GM23338 (cell line): Measurements from ENCODE around the gene RYR2. TPM values are rescaled to one million over a fixed set of nuclear protein-coding genes. Genes with fewer than 3 reads are reported as not detected.

Source experiments
- ATAC-seq: fragments of 200-7000 bp; cut with Tn5 transposase; 3 replicates; pipeline ENCODE4 v1.9.1; 2020
- DNase-seq: peaks from one replicate; pipeline ENCODE4 v3.0.0-alpha.2; 2015; ENCODE audit warnings: low spot score
- H2AFZ ChIP-seq: fragments of 200-600 bp; sonication (generic); 2 replicates; pipeline ENCODE4 v1.8.0; 2016; ENCODE audit warnings: antibody characterized with exemption, mild to moderate bottlenecking, moderate library complexity
- H3F3A ChIP-seq: fragments of 200-600 bp; sonication (generic); replicated peaks from 2 replicates; pipeline ENCODE4 v1.8.0; 2017; ENCODE audit warnings: antibody characterized with exemption, mixed run types, low read depth
- H3K27ac ChIP-seq: fragments of 200-600 bp; sonication (generic); 2 replicates; pipeline ENCODE4 v1.6.1; 2016; ENCODE audit warnings: low read depth
- H3K27me3 ChIP-seq: fragments of 200-600 bp; sonication (generic); 2 replicates; pipeline ENCODE4 v1.8.0; 2016; ENCODE audit warnings: mild to moderate bottlenecking, mixed run types, moderate library complexity; ENCODE audit not compliant: insufficient read depth
- H3K36me3 ChIP-seq: fragments of 200-600 bp; sonication (generic); 2 replicates; pipeline ENCODE4 v1.8.0; 2016; ENCODE audit warnings: mild to moderate bottlenecking; ENCODE audit not compliant: insufficient read depth
- H3K4me1 ChIP-seq: fragments of 200-600 bp; sonication (generic); 2 replicates; pipeline ENCODE4 v1.8.0; 2016; ENCODE audit warnings: mild to moderate bottlenecking, moderate library complexity; ENCODE audit not compliant: insufficient read depth
- H3K4me2 ChIP-seq: fragments of 200-600 bp; sonication (generic); 2 replicates; pipeline ENCODE4 v1.7.1; 2017; ENCODE audit warnings: mixed run types
- H3K4me3 ChIP-seq: fragments of 200-600 bp; sonication (generic); 2 replicates; pipeline ENCODE4 v1.6.1; 2016; ENCODE audit warnings: mixed run types
- H3K79me2 ChIP-seq: fragments of 200-600 bp; sonication (generic); replicated peaks from 2 replicates; pipeline ENCODE4 v1.8.0; 2017; ENCODE audit warnings: mild to moderate bottlenecking; ENCODE audit not compliant: insufficient read depth
- H3K9me2 ChIP-seq: fragments of 200-600 bp; sonication (generic); 2 replicates; pipeline ENCODE4 v1.8.0; 2017; ENCODE audit not compliant: insufficient read depth
- H4K20me1 ChIP-seq: fragments of 200-600 bp; sonication (generic); replicated peaks from 2 replicates; pipeline ENCODE4 v1.8.0; 2017; ENCODE audit warnings: mild to moderate bottlenecking; ENCODE audit not compliant: insufficient read depth
- H3K27ac Mint-ChIP-seq: 2 replicates; pipeline ENCODE4 v1.8.0; 2020; ENCODE audit warnings: inconsistent platforms, mild to moderate bottlenecking, moderate library complexity, mixed read lengths
- H3K27me3 Mint-ChIP-seq: 3 replicates; pipeline ENCODE4 v1.8.0; 2022; ENCODE audit warnings: low read depth, mild to moderate bottlenecking, moderate library complexity, mixed read lengths, inconsistent platforms; ENCODE audit not compliant: insufficient read depth, poor library complexity
- H3K36me3 Mint-ChIP-seq: 3 replicates; pipeline ENCODE4 v1.8.0; 2021; ENCODE audit warnings: low read depth, mild to moderate bottlenecking, inconsistent platforms, moderate library complexity, mixed read lengths
- H3K4me1 Mint-ChIP-seq: 3 replicates; pipeline ENCODE4 v1.8.0; 2020; ENCODE audit warnings: mild to moderate bottlenecking, inconsistent platforms, mixed read lengths
- H3K4me3 Mint-ChIP-seq: 3 replicates; pipeline ENCODE4 v1.8.0; 2021; ENCODE audit warnings: moderate library complexity, mild to moderate bottlenecking, inconsistent platforms, mixed read lengths
- H3K9me3 Mint-ChIP-seq: 3 replicates; pipeline ENCODE4 v1.8.0; 2020; ENCODE audit warnings: moderate library complexity, mild to moderate bottlenecking, inconsistent platforms, mixed read lengths
- ETS1 ChIP-seq: IDR thresholded peaks from 2 replicates; pipeline ENCODE4 v1.6.1; 2016; ENCODE audit warnings: antibody characterized with exemption
- EZH2 ChIP-seq: fragments of 200-600 bp; sonication (generic); IDR thresholded peaks from one replicate; pipeline ENCODE4 v1.8.0; 2017; ENCODE audit warnings: antibody characterized with exemption, mild to moderate bottlenecking, low read depth; ENCODE audit not compliant: unreplicated experiment
- EZH2phosphoT487 ChIP-seq: fragments of 200-600 bp; sonication (generic); IDR thresholded peaks from one replicate; pipeline ENCODE4 v1.8.1; 2018; ENCODE audit warnings: antibody characterized with exemption; ENCODE audit not compliant: unreplicated experiment
- POLR2AphosphoS5 ChIP-seq: IDR thresholded peaks from 2 replicates; pipeline ENCODE4 v1.6.1; 2016; ENCODE audit warnings: antibody characterized with exemption, low read depth
- REST ChIP-seq: IDR thresholded peaks from one replicate; pipeline ENCODE4 v1.6.1; 2018; ENCODE audit warnings: antibody characterized with exemption; ENCODE audit not compliant: unreplicated experiment
- STAT1 ChIP-seq: IDR thresholded peaks from one replicate; pipeline ENCODE4 v1.6.1; 2016; ENCODE audit warnings: antibody characterized with exemption; ENCODE audit not compliant: unreplicated experiment
- ZNF331 ChIP-seq: fragments of 250-450 bp; sonication (Bioruptor Pico); IDR thresholded peaks from 2 replicates; pipeline ENCODE4 v1.5.0; 2020; ENCODE audit warnings: low read depth, mild to moderate bottlenecking, moderate library complexity
- polyA plus RNA-seq: library from polyadenylated mRNA; unstranded; fragments of >200 nt; fragmentation: Nextera tagmentation; extraction: Ambion mirVana; gene quantifications from 2 replicates; pipeline ENCODE4 v1.2.1, GENCODE V29; 2016
- total RNA-seq: library from RNA; depleted of rRNA; stranded (reverse); fragments of >200 nt; shearing (Covaris generic); gene quantifications from 2 replicates; pipeline ENCODE4 v1.2.3, GENCODE V29; 2014
- TF ChIP-seq, protein P1 (sequence below): fragments of 250-450 bp; sonication (Bioruptor Pico); IDR thresholded peaks from 2 replicates; pipeline ENCODE4 v1.5.0; 2020; ENCODE audit warnings: mild to moderate bottlenecking, moderate library complexity
- TF ChIP-seq, protein P2 (sequence below), 2 experiments: fragments of 200-600 bp in 1 of 2; sonication (generic) in 1 of 2; conservative IDR thresholded peaks; 2 replicates each; pipeline versions ENCODE4 v1.5.1 to v1.6.1; 2016 to 2017; ENCODE audit warnings: antibody characterized with exemption in 2 of 2, low read depth in 2 of 2, mild to moderate bottlenecking in 2 of 2, moderate library complexity in 1 of 2

RYR2 gene
- total and polyA plus RNA-seq, 2 experiments from 2014 or later: 8.9 to 10.0 TPM

GRCh38 chr1:237229333-237229732 lies 187.3 kb downstream of the RYR2 start:
- Mint-ChIP-seq H3K4me3 (no peak overlapping the region), H3K36me3 (no peaks in the 10 kb centered on the region), H3K9me3 (no peaks in the 10 kb centered on the region), H3K27me3 (no peaks in the 10 kb centered on the region), H3K4me1 (peaks cover 17% of the 10 kb centered on the region), H3K27ac (no peak overlapping the region)
- H3K36me3 ChIP-seq: no peaks in the 10 kb centered on the region
- peaks cover 38% of the 10 kb centered on the region for H3K4me1 ChIP-seq
- no peak for DNase-seq
- no peaks in the 10 kb centered on the region for H3F3A ChIP-seq
- no peak overlapping the region for H2AFZ ChIP-seq
- H3K27me3 ChIP-seq: no peaks in the 10 kb centered on the region
- ATAC-seq: no peak
- H3K4me3 ChIP-seq: no peak overlapping the region
- no peaks in the 10 kb centered on the region; the same call in 1 of the 2 replicates for H4K20me1 ChIP-seq
- TF ChIP-seq EZH2 (no peak), EZH2phosphoT487 (no peak), ZNF331 (CRISPR knock-in tag) (no peak), STAT1 (no peak), POLR2AphosphoS5 (no peak), REST (no peak)
- no peak overlapping the region for H3K27ac ChIP-seq
- H3K4me2 ChIP-seq: no peak overlapping the region
- H3K9me2 ChIP-seq: peaks cover 11% of the 10 kb centered on the region; the same call in 1 of the 2 replicates
- H3K79me2 ChIP-seq: peaks cover 71% of the 10 kb centered on the region

GRCh38 chr1:237232501-237232900 lies 190.5 kb downstream of the RYR2 start:
- Histone ChIP-seq H3K36me3 (no peaks in the 10 kb centered on the region), H4K20me1 (no peaks in the 10 kb centered on the region), H3K4me3 (no peak overlapping the region), H2AFZ (no peak overlapping the region), H3K4me2 (no peak overlapping the region), H3K27ac (no peak overlapping the region; the same call in 1 of the 2 replicates), H3F3A (no peaks in the 10 kb centered on the region), H3K9me2 (peaks cover 7% of the 10 kb centered on the region; the same call in 1 of the 2 replicates), H3K79me2 (peaks cover 58% of the 10 kb centered on the region), H3K27me3 (no peaks in the 10 kb centered on the region), H3K4me1 (peaks cover 40% of the 10 kb centered on the region)
- no peak overlapping the region for H3K4me3 Mint-ChIP-seq
- no peaks in the 10 kb centered on the region; the same call in 2 of the 3 replicates for H3K9me3 Mint-ChIP-seq
- DNase-seq (no peak), ATAC-seq (peak; percentile 64)
- no peak overlapping the region for H3K27ac Mint-ChIP-seq
- H3K27me3 Mint-ChIP-seq: no peaks in the 10 kb centered on the region
- peaks cover 23% of the 10 kb centered on the region for H3K4me1 Mint-ChIP-seq
- TF ChIP-seq, protein P1, sequence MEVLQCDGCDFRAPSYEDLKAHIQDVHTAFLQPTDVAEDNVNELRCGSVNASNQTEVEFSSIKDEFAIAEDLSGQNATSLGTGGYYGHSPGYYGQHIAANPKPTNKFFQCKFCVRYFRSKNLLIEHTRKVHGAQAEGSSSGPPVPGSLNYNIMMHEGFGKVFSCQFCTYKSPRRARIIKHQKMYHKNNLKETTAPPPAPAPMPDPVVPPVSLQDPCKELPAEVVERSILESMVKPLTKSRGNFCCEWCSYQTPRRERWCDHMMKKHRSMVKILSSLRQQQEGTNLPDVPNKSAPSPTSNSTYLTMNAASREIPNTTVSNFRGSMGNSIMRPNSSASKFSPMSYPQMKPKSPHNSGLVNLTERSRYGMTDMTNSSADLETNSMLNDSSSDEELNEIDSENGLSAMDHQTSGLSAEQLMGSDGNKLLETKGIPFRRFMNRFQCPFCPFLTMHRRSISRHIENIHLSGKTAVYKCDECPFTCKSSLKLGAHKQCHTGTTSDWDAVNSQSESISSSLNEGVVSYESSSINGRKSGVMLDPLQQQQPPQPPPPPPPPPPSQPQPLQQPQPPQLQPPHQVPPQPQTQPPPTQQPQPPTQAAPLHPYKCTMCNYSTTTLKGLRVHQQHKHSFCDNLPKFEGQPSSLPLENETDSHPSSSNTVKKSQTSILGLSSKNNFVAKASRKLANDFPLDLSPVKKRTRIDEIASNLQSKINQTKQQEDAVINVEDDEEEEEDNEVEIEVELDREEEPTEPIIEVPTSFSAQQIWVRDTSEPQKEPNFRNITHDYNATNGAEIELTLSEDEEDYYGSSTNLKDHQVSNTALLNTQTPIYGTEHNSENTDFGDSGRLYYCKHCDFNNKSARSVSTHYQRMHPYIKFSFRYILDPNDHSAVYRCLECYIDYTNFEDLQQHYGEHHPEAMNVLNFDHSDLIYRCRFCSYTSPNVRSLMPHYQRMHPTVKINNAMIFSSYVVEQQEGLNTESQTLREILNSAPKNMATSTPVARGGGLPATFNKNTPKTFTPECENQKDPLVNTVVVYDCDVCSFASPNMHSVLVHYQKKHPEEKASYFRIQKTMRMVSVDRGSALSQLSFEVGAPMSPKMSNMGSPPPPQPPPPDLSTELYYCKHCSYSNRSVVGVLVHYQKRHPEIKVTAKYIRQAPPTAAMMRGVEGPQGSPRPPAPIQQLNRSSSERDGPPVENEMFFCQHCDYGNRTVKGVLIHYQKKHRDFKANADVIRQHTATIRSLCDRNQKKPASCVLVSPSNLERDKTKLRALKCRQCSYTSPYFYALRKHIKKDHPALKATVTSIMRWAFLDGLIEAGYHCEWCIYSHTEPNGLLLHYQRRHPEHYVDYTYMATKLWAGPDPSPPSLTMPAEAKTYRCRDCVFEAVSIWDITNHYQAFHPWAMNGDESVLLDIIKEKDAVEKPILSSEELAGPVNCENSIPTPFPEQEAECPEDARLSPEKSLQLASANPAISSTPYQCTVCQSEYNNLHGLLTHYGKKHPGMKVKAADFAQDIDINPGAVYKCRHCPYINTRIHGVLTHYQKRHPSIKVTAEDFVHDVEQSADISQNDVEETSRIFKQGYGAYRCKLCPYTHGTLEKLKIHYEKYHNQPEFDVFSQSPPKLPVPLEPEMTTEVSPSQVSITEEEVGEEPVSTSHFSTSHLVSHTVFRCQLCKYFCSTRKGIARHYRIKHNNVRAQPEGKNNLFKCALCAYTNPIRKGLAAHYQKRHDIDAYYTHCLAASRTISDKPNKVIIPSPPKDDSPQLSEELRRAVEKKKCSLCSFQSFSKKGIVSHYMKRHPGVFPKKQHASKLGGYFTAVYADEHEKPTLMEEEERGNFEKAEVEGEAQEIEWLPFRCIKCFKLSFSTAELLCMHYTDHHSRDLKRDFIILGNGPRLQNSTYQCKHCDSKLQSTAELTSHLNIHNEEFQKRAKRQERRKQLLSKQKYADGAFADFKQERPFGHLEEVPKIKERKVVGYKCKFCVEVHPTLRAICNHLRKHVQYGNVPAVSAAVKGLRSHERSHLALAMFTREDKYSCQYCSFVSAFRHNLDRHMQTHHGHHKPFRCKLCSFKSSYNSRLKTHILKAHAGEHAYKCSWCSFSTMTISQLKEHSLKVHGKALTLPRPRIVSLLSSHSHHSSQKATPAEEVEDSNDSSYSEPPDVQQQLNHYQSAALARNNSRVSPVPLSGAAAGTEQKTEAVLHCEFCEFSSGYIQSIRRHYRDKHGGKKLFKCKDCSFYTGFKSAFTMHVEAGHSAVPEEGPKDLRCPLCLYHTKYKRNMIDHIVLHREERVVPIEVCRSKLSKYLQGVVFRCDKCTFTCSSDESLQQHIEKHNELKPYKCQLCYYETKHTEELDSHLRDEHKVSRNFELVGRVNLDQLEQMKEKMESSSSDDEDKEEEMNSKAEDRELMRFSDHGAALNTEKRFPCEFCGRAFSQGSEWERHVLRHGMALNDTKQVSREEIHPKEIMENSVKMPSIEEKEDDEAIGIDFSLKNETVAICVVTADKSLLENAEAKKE (CRISPR knock-in tag): peak; percentile 84
- TF ChIP-seq, protein P2, sequence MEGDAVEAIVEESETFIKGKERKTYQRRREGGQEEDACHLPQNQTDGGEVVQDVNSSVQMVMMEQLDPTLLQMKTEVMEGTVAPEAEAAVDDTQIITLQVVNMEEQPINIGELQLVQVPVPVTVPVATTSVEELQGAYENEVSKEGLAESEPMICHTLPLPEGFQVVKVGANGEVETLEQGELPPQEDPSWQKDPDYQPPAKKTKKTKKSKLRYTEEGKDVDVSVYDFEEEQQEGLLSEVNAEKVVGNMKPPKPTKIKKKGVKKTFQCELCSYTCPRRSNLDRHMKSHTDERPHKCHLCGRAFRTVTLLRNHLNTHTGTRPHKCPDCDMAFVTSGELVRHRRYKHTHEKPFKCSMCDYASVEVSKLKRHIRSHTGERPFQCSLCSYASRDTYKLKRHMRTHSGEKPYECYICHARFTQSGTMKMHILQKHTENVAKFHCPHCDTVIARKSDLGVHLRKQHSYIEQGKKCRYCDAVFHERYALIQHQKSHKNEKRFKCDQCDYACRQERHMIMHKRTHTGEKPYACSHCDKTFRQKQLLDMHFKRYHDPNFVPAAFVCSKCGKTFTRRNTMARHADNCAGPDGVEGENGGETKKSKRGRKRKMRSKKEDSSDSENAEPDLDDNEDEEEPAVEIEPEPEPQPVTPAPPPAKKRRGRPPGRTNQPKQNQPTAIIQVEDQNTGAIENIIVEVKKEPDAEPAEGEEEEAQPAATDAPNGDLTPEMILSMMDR (conservative IDR thresholded peaks at IDR 0.05; ENCODE audit: low read depth in 2 of 2): peak in 1 of 2 experiments; percentile 53; a peak in 3 of 4 replicates
- no peak for TF ChIP-seq ETS1
- H3K36me3 Mint-ChIP-seq: peaks cover 4% of the 10 kb centered on the region; the same call in 2 of the 3 replicates
